Measurements from ENCODE around the gene FAM222A. TPM values are rescaled to one million over a fixed set of nuclear protein-coding genes. Genes with fewer than 3 reads are reported as not detected.

The FAM222A gene
- total RNA-seq, 5 donors from 2014 or later (not counting 1 experiment from before 2014, with no cell fraction given) = 0.95 to 4.2 (median 1.6) TPM

DNA sequence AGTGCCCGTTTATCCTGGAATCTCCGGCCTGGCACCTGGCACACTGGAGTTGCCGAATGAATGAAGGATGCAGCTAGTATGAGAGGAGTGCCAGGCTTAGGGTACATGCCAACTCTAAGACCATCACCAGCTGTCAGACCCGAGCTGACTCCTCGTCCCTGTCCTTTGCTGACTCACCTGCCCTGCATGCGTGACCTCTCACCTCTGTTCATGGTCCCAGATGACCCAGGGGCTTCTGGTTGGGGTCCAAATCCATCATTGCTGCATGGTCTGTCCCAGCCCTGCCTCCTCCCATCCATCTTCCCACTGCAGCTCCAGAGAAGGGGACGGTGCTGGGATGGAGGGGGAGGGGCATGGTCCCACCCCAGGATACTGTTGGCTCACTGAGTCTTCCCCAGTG lies 9.9 kb upstream of the FAM222A start:
- H3K27ac ChIP-seq (ENCODE audit: low read length) = no peak overlapping the region
- no peaks in the 10 kb centered on the region for H3K9me3 ChIP-seq
- Mint-ChIP-seq H3K9me3 (no peaks in the 10 kb centered on the region), H3K36me3 (no peaks in the 10 kb centered on the region), H3K4me3 (no peak overlapping the region), H3K4me1 (no peaks in the 10 kb centered on the region), H3K27ac (no peak overlapping the region), H3K27me3 (peaks cover 7 to 16% of the 10 kb centered on the region in 2 donors)
- DNase-seq (no peak), ATAC-seq (replicated peaks in 1 of 4) (no peak)
- ChIA-PET POLR2A (no interaction called here), CTCF (no interaction called here)
- H3K4me1 ChIP-seq (ENCODE audit: control insufficient read depth in 1 of 2, extremely low read depth in 1 of 2, insufficient read depth in 2 of 2, low read length in 2 of 2) = no peaks in the 10 kb centered on the region
- peaks cover 0 to 41% of the 10 kb centered on the region in 2 experiments for H3K27me3 ChIP-seq (replicated peaks in 1 of 2; ENCODE audit: control insufficient read depth in 2 of 2, extremely low read depth in 1 of 2, insufficient read depth in 2 of 2, low read length in 1 of 2)
- no peak overlapping the region for H3K4me3 ChIP-seq (ENCODE audit: control insufficient read depth in 1 of 2, extremely low read depth in 1 of 2, low read length in 1 of 2)
- no peaks in the 10 kb centered on the region for H3K36me3 ChIP-seq (ENCODE audit: control insufficient read depth in 2 of 2, extremely low read depth in 1 of 2, insufficient read depth in 1 of 2, low read length in 1 of 2)
- 85% methylated on average over 4 of the region's 7 CpGs for WGBS (ENCODE audit: insufficient coverage)

DNA sequence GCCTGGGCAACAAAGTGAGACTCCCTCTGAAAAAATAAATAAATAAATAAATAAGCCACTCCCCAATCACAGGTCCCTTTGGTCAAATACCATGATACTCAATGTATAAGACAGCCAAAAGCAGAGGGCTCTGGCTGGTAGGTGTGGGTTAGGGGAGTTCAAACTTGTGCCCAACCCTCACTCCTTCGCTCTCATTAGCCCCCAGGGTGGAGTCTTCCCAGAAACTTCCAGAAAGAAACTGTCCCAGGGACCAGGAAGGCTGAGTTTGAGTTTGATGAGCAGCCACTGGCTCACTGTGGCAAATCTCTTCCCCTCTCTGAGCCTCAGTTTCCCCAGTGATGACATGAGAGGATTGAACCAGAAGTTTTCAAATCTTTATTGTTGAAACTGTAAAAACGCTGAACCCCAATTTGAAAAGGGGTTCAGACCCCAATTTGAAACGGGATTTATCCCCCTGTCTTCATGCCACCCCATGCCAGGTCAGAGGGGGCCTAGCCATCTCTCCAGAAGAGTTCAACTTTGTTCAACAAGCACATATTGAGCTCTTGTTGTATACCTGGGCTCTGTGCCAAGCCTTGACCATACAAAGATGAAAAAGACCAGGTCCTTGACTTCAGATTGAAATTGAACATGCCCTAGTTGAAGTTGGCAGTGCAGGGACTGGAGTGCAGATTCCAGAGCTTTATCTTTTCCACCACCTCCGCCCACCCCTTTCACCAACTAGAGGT lies 9.1 kb upstream of the FAM222A start:
- no peak for ATAC-seq (replicated peaks in 1 of 4)
- POLR2A ChIA-PET = no interaction called here
- no CpG with 5 or more reads among the region's 4 CpGs for WGBS (ENCODE audit: insufficient coverage)

DNA sequence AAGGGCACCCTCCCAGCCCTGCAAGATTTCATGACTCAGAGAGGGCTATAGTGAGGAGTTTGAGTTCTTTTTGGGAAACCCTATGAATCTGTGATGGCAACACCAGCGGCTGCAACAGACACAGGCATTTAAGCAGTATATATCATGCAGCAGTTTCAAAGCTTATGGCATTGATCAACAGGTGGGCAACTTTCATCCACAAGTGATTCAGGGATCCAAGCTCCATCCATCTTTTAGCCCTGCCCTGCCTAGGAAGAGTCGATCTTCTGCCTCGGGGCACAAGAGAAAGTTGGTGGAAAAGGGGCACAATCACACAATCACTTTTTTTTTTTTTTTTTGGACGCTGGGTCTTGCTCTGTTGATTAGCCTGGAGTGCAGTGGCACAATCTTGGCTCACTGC lies 8.3 kb upstream of the FAM222A start:
- no CpG with 5 or more reads among the region's 4 CpGs for WGBS (ENCODE audit: insufficient coverage)
- ATAC-seq (replicated peaks in 1 of 4) (no peak), DNase-seq (no peak)
- H3K36me3 ChIP-seq (ENCODE audit: control insufficient read depth in 2 of 2, extremely low read depth in 1 of 2, insufficient read depth in 1 of 2, low read length in 1 of 2) = no peaks in the 10 kb centered on the region
- H3K4me1 ChIP-seq (ENCODE audit: control insufficient read depth in 1 of 2, extremely low read depth in 1 of 2, insufficient read depth in 2 of 2, low read length in 2 of 2) = no peaks in the 10 kb centered on the region
- POLR2A ChIA-PET = no interaction called here
- H3K27ac ChIP-seq (ENCODE audit: low read length) = no peak overlapping the region
- Mint-ChIP-seq H3K4me1 (no peaks in the 10 kb centered on the region), H3K27ac (no peak overlapping the region), H3K9me3 (no peaks in the 10 kb centered on the region), H3K4me3 (no peak overlapping the region), H3K36me3 (no peaks in the 10 kb centered on the region), H3K27me3 (peaks cover 14 to 22% of the 10 kb centered on the region in 2 donors)
- H3K27me3 ChIP-seq (replicated peaks in 1 of 2; ENCODE audit: control insufficient read depth in 2 of 2, extremely low read depth in 1 of 2, insufficient read depth in 2 of 2, low read length in 1 of 2) = peaks cover 0 to 43% of the 10 kb centered on the region in 2 experiments
- CTCF ChIA-PET = no interaction called here
- H3K4me3 ChIP-seq (ENCODE audit: control insufficient read depth in 1 of 2, extremely low read depth in 1 of 2, low read length in 1 of 2) = no peak overlapping the region
- no peaks in the 10 kb centered on the region for H3K9me3 ChIP-seq

More for the DNA sequence above, 9.1 kb upstream of the FAM222A start:
- H3K27me3 ChIP-seq (replicated peaks in 1 of 2; ENCODE audit: control insufficient read depth in 2 of 2, extremely low read depth in 1 of 2, insufficient read depth in 2 of 2, low read length in 1 of 2) = peaks cover 0 to 41% of the 10 kb centered on the region in 2 experiments
- no peaks in the 10 kb centered on the region for H3K4me1 Mint-ChIP-seq
- DNase-seq = no peak
- H3K4me1 ChIP-seq (ENCODE audit: control insufficient read depth in 1 of 2, extremely low read depth in 1 of 2, insufficient read depth in 2 of 2, low read length in 2 of 2) = no peaks in the 10 kb centered on the region
- H3K27me3 Mint-ChIP-seq = peaks cover 7 to 15% of the 10 kb centered on the region in 2 donors
- no peaks in the 10 kb centered on the region for H3K36me3 Mint-ChIP-seq
- CTCF ChIA-PET = no interaction called here
- H3K27ac Mint-ChIP-seq = no peak overlapping the region
- H3K36me3 ChIP-seq (ENCODE audit: control insufficient read depth in 2 of 2, extremely low read depth in 1 of 2, insufficient read depth in 1 of 2, low read length in 1 of 2) = no peaks in the 10 kb centered on the region
- no peaks in the 10 kb centered on the region for H3K9me3 ChIP-seq
- no peak overlapping the region for H3K27ac ChIP-seq (ENCODE audit: low read length)
- H3K4me3 ChIP-seq (ENCODE audit: control insufficient read depth in 1 of 2, extremely low read depth in 1 of 2, low read length in 1 of 2) = no peak overlapping the region
- H3K9me3 Mint-ChIP-seq = no peaks in the 10 kb centered on the region
- no peak overlapping the region for H3K4me3 Mint-ChIP-seq

DNA sequence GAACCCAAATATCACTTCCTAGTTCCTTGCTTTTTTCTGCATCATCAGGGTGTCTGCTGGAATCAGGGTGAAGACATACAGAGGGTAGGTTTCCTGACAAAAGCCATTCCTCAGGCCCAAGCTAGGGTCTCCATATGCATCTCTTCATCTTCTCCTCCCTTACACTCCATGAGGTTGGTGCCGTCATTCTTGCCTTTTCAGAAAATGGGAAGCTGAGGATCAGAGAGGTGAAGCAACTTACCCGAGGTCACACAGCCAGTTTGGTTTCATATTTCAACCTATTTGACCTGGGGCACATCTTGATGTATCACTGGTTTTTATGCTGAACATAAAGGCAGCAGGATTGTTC lies 7.3 kb upstream of the FAM222A start:
- DNase-seq = no peak
- no peak for ATAC-seq (replicated peaks in 1 of 4)
- Mint-ChIP-seq H3K36me3 (no peaks in the 10 kb centered on the region), H3K4me1 (no peaks in the 10 kb centered on the region), H3K27ac (no peak overlapping the region), H3K27me3 (peaks cover 23 to 29% of the 10 kb centered on the region in 2 donors), H3K4me3 (no peak overlapping the region), H3K9me3 (no peaks in the 10 kb centered on the region)
- WGBS (ENCODE audit: insufficient coverage) = 86% methylated on average over 1 of the region's 2 CpGs
- POLR2A ChIA-PET = no interaction called here
- Histone ChIP-seq H3K36me3 (ENCODE audit: control insufficient read depth in 2 of 2, extremely low read depth in 1 of 2, insufficient read depth in 1 of 2, low read length in 1 of 2) (no peaks in the 10 kb centered on the region), H3K27ac (ENCODE audit: low read length) (no peak overlapping the region), H3K4me3 (ENCODE audit: control insufficient read depth in 1 of 2, extremely low read depth in 1 of 2, low read length in 1 of 2) (no peak overlapping the region), H3K27me3 (replicated peaks in 1 of 2; ENCODE audit: control insufficient read depth in 2 of 2, extremely low read depth in 1 of 2, insufficient read depth in 2 of 2, low read length in 1 of 2) (peaks cover 0 to 48% of the 10 kb centered on the region in 2 experiments), H3K4me1 (ENCODE audit: control insufficient read depth in 1 of 2, extremely low read depth in 1 of 2, insufficient read depth in 2 of 2, low read length in 2 of 2) (no peaks in the 10 kb centered on the region), H3K9me3 (no peaks in the 10 kb centered on the region)
- CTCF ChIA-PET = interaction anchor here in 1 of 2 donors (0.6 kb wide), 1 partner anchor 148 kb away, joined by 5 read pairs; no protein-coding TSS in a partner anchor

DNA sequence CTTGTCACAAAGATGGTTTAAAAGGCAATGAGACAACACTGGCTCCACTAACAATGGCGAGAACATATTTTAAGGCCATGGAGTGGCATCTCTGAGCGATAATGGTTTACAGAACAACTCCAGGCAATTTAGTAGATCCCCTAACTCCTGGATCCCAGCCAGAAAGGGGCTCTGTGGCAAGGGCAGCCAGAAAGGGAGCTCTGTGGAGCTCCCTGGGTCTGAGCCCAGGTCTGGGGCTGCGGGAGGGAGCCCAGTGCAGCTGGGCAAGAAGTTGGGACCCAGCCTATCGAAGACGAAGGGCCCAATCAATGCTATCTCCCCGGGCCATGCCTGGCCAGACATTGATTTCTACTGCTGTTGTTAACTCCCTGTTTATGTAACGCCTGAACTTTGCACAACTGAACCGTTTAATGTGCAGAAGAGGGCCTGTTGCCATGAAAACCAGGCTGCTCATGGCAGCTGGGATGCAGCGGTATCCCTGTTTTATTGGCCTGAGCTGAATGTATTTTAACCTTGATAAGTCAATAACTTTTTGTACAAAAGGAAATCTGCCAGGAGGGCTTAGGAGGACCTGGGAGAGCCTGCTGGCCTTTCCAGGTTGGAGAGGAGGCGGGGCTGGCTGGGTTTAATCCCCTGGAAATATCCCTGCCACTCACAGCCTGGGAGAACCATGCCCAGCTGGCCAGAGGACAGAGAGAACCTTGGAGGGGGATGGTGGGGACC lies 6.7 kb upstream of the FAM222A start:
- ATAC-seq (replicated peaks in 1 of 4) (no peak), DNase-seq (no peak)
- 75% methylated on average over 9 of the region's 10 CpGs for WGBS (ENCODE audit: insufficient coverage)
- Mint-ChIP-seq H3K4me3 (no peak overlapping the region), H3K27ac (no peak overlapping the region), H3K4me1 (no peaks in the 10 kb centered on the region), H3K27me3 (peaks cover 23 to 29% of the 10 kb centered on the region in 2 donors), H3K36me3 (no peaks in the 10 kb centered on the region), H3K9me3 (no peaks in the 10 kb centered on the region)
- POLR2A ChIA-PET = no interaction called here
- Histone ChIP-seq H3K27me3 (replicated peaks in 1 of 2; ENCODE audit: control insufficient read depth in 2 of 2, extremely low read depth in 1 of 2, insufficient read depth in 2 of 2, low read length in 1 of 2) (peaks cover 0 to 53% of the 10 kb centered on the region in 2 experiments), H3K4me1 (ENCODE audit: control insufficient read depth in 1 of 2, extremely low read depth in 1 of 2, insufficient read depth in 2 of 2, low read length in 2 of 2) (no peaks in the 10 kb centered on the region), H3K27ac (ENCODE audit: low read length) (no peak overlapping the region), H3K4me3 (ENCODE audit: control insufficient read depth in 1 of 2, extremely low read depth in 1 of 2, low read length in 1 of 2) (no peak overlapping the region), H3K9me3 (no peaks in the 10 kb centered on the region), H3K36me3 (ENCODE audit: control insufficient read depth in 2 of 2, extremely low read depth in 1 of 2, insufficient read depth in 1 of 2, low read length in 1 of 2) (no peaks in the 10 kb centered on the region)
- CTCF ChIA-PET = no interaction called here

DNA sequence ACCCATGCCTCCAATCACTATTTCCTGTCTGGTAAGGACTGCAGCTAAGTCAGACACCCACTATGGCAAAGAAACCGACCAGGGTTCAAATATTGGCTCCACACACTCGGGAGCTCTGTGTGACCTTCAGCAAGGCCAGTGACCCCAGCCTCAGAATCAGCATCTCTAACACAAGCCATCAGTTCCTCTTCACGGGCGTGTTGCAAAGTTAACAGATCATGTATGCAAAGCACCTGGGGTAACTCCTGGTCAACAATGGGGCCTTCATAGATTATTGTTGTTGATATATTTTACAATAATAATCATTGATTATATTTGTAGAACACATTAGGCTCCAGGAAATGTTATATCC lies 6.2 kb upstream of the FAM222A start:
- no peak for ATAC-seq (replicated peaks in 1 of 4)

More for the DNA sequence above, 6.2 kb upstream of the FAM222A start:
- Histone ChIP-seq H3K4me1 (ENCODE audit: control insufficient read depth in 1 of 2, extremely low read depth in 1 of 2, insufficient read depth in 2 of 2, low read length in 2 of 2) (no peaks in the 10 kb centered on the region), H3K36me3 (ENCODE audit: control insufficient read depth in 2 of 2, extremely low read depth in 1 of 2, insufficient read depth in 1 of 2, low read length in 1 of 2) (no peaks in the 10 kb centered on the region), H3K9me3 (no peaks in the 10 kb centered on the region), H3K4me3 (ENCODE audit: control insufficient read depth in 1 of 2, extremely low read depth in 1 of 2, low read length in 1 of 2) (no peak overlapping the region), H3K27ac (ENCODE audit: low read length) (no peak overlapping the region), H3K27me3 (replicated peaks in 1 of 2; ENCODE audit: control insufficient read depth in 2 of 2, extremely low read depth in 1 of 2, insufficient read depth in 2 of 2, low read length in 1 of 2) (peaks cover 0 to 53% of the 10 kb centered on the region in 2 experiments)
- DNase-seq = no peak
- no peaks in the 10 kb centered on the region for H3K36me3 Mint-ChIP-seq
- H3K27me3 Mint-ChIP-seq = peaks cover 23 to 29% of the 10 kb centered on the region in 2 donors
- POLR2A ChIA-PET = no interaction called here
- 40% methylated on average over 2 of the region's 4 CpGs for WGBS (ENCODE audit: insufficient coverage)
- H3K27ac Mint-ChIP-seq = no peak overlapping the region
- no peaks in the 10 kb centered on the region for H3K9me3 Mint-ChIP-seq
- H3K4me3 Mint-ChIP-seq = no peak overlapping the region
- H3K4me1 Mint-ChIP-seq = no peaks in the 10 kb centered on the region
- CTCF ChIA-PET = no interaction called here
